Neural progenitor cell (in vitro differentiated cells): ENCODE measurements around the gene OR2A5. TPM values are rescaled to one million over a fixed set of nuclear protein-coding genes. Genes with fewer than 3 reads are reported as not detected.

Experiments used
- DNase-seq: peaks from one replicate; pipeline ENCODE4 v3.0.0-alpha.2; 2016; ENCODE audit warnings: low spot score
- H2AFZ ChIP-seq: fragments of 200-600 bp; sonication (generic); replicated peaks from 2 replicates; pipeline ENCODE4 v1.6.1; 2016; ENCODE audit warnings: antibody characterized with exemption
- H3F3A ChIP-seq: fragments of 200-600 bp; sonication (generic); 2 replicates; pipeline ENCODE4 v1.6.1; 2016; ENCODE audit warnings: antibody characterized with exemption, low read depth
- H3K27ac ChIP-seq: fragments of 200-600 bp; sonication (generic); 2 replicates; pipeline ENCODE4 v1.5.1; 2016; ENCODE audit warnings: mild to moderate bottlenecking
- H3K27me3 ChIP-seq: fragments of 200-600 bp; sonication (generic); 2 replicates; pipeline ENCODE4 v1.6.1; 2016; ENCODE audit warnings: mild to moderate bottlenecking, moderate library complexity
- H3K36me3 ChIP-seq: fragments of 200-600 bp; sonication (generic); 2 replicates; pipeline ENCODE4 v1.5.1; 2016
- H3K4me1 ChIP-seq: fragments of 200-600 bp; sonication (generic); 2 replicates; pipeline ENCODE4 v1.6.1; 2016; ENCODE audit warnings: mixed run types
- H3K4me2 ChIP-seq: fragments of 200-600 bp; sonication (generic); 2 replicates; pipeline ENCODE4 v1.6.1; 2016
- H3K4me3 ChIP-seq: fragments of 200-600 bp; sonication (generic); 2 replicates; pipeline ENCODE4 v1.5.1; 2016
- H3K79me2 ChIP-seq: fragments of 200-600 bp; sonication (generic); 2 replicates; pipeline ENCODE4 v1.6.1; 2016; ENCODE audit warnings: low read depth
- H3K9ac ChIP-seq: fragments of 200-600 bp; sonication (generic); 2 replicates; pipeline ENCODE4 v1.6.1; 2016
- H3K9me3 ChIP-seq: fragments of 200-600 bp; sonication (generic); 2 replicates; pipeline ENCODE4 v1.5.1; 2016; ENCODE audit warnings: low read depth
- H4K20me1 ChIP-seq: fragments of 200-600 bp; sonication (generic); 2 replicates; pipeline ENCODE4 v1.6.1; 2016; ENCODE audit warnings: low read depth
- H3K27ac Mint-ChIP-seq: 3 replicates; pipeline ENCODE4 v1.8.0; 2021; ENCODE audit warnings: mixed read lengths
- H3K27me3 Mint-ChIP-seq: 2 replicates; pipeline ENCODE4 v1.8.0; 2022; ENCODE audit warnings: low read depth, mild to moderate bottlenecking, inconsistent platforms, moderate library complexity, mixed read lengths; ENCODE audit not compliant: insufficient read depth
- H3K36me3 Mint-ChIP-seq: 3 replicates; pipeline ENCODE4 v1.8.0; 2021; ENCODE audit warnings: mixed read lengths
- H3K4me1 Mint-ChIP-seq: 3 replicates; pipeline ENCODE4 v1.8.0; 2021; ENCODE audit warnings: mixed read lengths
- H3K4me3 Mint-ChIP-seq: 3 replicates; pipeline ENCODE4 v1.8.0; 2021; ENCODE audit warnings: mild to moderate bottlenecking, moderate library complexity, mixed read lengths
- H3K9me3 Mint-ChIP-seq: 3 replicates; pipeline ENCODE4 v1.8.0; 2020; ENCODE audit warnings: mixed read lengths
- CTCF ChIP-seq: fragments of 200-600 bp; sonication (generic); IDR thresholded peaks from 2 replicates; pipeline ENCODE4 v1.5.1; 2017; ENCODE audit warnings: antibody characterized with exemption, mild to moderate bottlenecking
- EZH2 ChIP-seq: fragments of 200-600 bp; sonication (generic); IDR thresholded peaks from 2 replicates; pipeline ENCODE4 v1.6.1; 2017; ENCODE audit warnings: antibody characterized with exemption, mild to moderate bottlenecking, moderate library complexity
- EZH2phosphoT487 ChIP-seq: fragments of 200-600 bp; sonication (generic); IDR thresholded peaks from 2 replicates; pipeline ENCODE4 v1.6.1; 2017; ENCODE audit warnings: antibody characterized with exemption
- total RNA-seq: library from RNA; depleted of rRNA; stranded (reverse); fragments of >200 nt; gene quantifications from 2 replicates; pipeline ENCODE4 v1.2.3, GENCODE V29; 2015; ENCODE audit warnings: low replicate concordance

Gene OR2A5
- total RNA-seq, 1 donor from 2014 or later, result not detected

DNA sequence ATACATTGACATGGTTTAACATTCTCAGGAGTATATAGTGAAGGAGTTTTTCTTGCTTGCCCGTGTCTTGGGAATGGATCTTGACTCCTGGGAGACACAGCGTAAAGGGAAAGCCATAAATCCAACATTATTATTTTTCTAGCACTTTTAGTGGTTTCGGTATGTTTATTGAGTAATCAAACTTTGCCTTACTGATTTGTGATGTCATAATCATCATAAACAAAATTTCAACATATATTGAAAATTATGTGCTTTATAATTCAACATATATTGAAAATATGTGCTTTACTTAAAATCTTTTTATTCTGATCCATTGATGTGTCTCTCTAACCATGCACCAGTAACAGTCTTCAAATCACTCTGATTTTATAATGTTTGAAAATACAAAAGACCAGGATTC lies 20.2 kb upstream of the OR2A5 start:
- no peak overlapping the region for H3K4me2 ChIP-seq
- no peak overlapping the region for H2AFZ ChIP-seq
- Mint-ChIP-seq H3K27me3 (no peaks in the 10 kb centered on the region), H3K36me3 (no peaks in the 10 kb centered on the region), H3K4me3 (no peak overlapping the region), H3K4me1 (no peaks in the 10 kb centered on the region), H3K9me3 (no peaks in the 10 kb centered on the region), H3K27ac (no peak overlapping the region)
- H3F3A ChIP-seq, result no peaks in the 10 kb centered on the region
- H3K27ac ChIP-seq, result no peak overlapping the region
- TF ChIP-seq CTCF, result no peak
- no peak for TF ChIP-seq EZH2
- no peak for TF ChIP-seq EZH2phosphoT487
- H4K20me1 ChIP-seq, result no peaks in the 10 kb centered on the region
- no peaks in the 10 kb centered on the region for H3K4me1 ChIP-seq
- no peaks in the 10 kb centered on the region for H3K79me2 ChIP-seq
- no peaks in the 10 kb centered on the region for H3K9me3 ChIP-seq
- H3K4me3 ChIP-seq, result no peak overlapping the region
- H3K9ac ChIP-seq, result no peak overlapping the region
- no peaks in the 10 kb centered on the region for H3K27me3 ChIP-seq
- DNase-seq, result no peak
- H3K36me3 ChIP-seq, result no peaks in the 10 kb centered on the region

DNA sequence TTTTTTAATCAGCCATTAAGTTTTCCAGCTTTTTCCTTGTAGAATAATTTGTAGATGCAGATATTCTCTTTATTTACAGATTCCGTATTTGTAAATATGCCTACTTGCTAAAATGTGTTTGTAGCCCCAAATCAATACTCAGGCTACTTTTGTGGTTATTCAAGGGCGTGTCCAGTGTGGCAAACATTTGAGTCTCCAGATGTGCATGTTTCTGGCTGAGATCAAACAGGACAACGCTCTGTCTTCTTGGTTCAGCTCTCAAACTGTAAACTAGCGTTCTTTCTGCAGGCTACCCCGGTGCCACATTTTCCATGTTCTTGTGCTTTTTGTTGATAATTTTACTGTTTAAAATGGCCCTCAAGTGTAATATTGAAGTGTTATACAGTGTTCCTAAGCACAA lies 16.2 kb upstream of the OR2A5 start:
- Histone ChIP-seq H3K36me3 (no peaks in the 10 kb centered on the region), H3K4me3 (no peak overlapping the region), H2AFZ (no peak overlapping the region), H3K27ac (no peak overlapping the region), H3K79me2 (no peaks in the 10 kb centered on the region), H3K4me1 (no peaks in the 10 kb centered on the region), H3K9ac (no peak overlapping the region), H3K4me2 (no peak overlapping the region), H3K27me3 (no peaks in the 10 kb centered on the region), H4K20me1 (no peaks in the 10 kb centered on the region), H3F3A (no peaks in the 10 kb centered on the region), H3K9me3 (no peaks in the 10 kb centered on the region)
- TF ChIP-seq CTCF, result no peak
- no peak for TF ChIP-seq EZH2phosphoT487
- no peak for TF ChIP-seq EZH2
- DNase-seq, result no peak
- H3K27ac Mint-ChIP-seq, result no peak overlapping the region
- H3K36me3 Mint-ChIP-seq, result no peaks in the 10 kb centered on the region
- H3K27me3 Mint-ChIP-seq, result no peaks in the 10 kb centered on the region
- no peak overlapping the region for H3K4me3 Mint-ChIP-seq
- H3K4me1 Mint-ChIP-seq, result peaks cover 2% of the 10 kb centered on the region
- H3K9me3 Mint-ChIP-seq, result no peaks in the 10 kb centered on the region

DNA sequence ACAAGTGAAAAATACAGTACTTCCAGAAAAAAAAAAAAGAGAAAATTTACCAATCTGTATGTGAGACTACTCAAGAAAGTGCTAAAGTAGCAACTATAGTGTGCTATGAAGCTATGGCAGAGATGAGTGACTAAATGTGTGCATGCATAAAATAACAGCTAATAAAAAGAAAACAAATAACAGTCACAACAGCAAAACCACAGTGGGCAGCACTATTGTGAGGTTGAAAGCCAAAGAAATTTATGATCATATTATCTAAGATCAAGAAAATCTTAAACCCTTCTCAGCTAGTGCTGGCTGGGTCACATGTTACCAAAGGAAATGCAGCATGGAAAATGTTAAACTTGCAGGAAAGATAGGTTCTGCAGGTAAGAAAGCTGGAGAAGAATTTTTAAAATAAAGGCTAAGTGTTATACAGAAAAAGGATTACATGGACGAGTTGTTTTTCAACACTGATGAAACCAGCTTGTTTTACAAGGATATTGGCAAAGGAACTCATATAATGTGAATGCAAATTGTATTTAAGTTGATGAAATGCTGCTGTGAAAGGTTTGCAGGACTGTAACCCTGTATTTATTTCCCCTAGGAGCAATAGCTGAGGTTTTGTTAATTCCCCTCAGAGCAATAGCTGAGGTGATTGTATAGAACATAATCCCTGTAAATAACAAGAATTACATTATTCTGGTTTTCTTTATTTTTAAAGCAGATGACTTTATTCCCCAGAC lies 15.6 kb upstream of the OR2A5 start:
- no peak overlapping the region for H3K4me3 Mint-ChIP-seq
- Histone ChIP-seq H2AFZ (no peak overlapping the region), H3K27ac (no peak overlapping the region), H3K4me2 (no peak overlapping the region), H3K36me3 (no peaks in the 10 kb centered on the region), H3F3A (no peaks in the 10 kb centered on the region), H3K4me3 (no peak overlapping the region), H3K79me2 (no peaks in the 10 kb centered on the region), H3K9ac (no peak overlapping the region), H3K4me1 (no peaks in the 10 kb centered on the region), H3K9me3 (no peaks in the 10 kb centered on the region), H4K20me1 (no peaks in the 10 kb centered on the region), H3K27me3 (no peaks in the 10 kb centered on the region)
- H3K27me3 Mint-ChIP-seq, result no peaks in the 10 kb centered on the region
- no peak overlapping the region for H3K27ac Mint-ChIP-seq
- H3K36me3 Mint-ChIP-seq, result no peaks in the 10 kb centered on the region
- no peak for DNase-seq
- peaks cover 7% of the 10 kb centered on the region for H3K4me1 Mint-ChIP-seq
- TF ChIP-seq EZH2 (no peak), EZH2phosphoT487 (no peak), CTCF (no peak)
- no peaks in the 10 kb centered on the region for H3K9me3 Mint-ChIP-seq
